HepG2 (cell line): Measurements from ENCODE around the gene F8. TPM values are rescaled to one million over a fixed set of nuclear protein-coding genes. Genes with fewer than 3 reads are reported as not detected.

Experiments
- ATF1 ChIP-seq: IDR thresholded peaks from 2 replicates; pipeline ENCODE4 v1.6.1; 2016; ENCODE audit warnings: mild to moderate bottlenecking, control low read depth
- HIVEP1 ChIP-seq: sonication (generic); formaldehyde crosslinking; IDR thresholded peaks from 2 replicates; pipeline ENCODE4 v1.4.0; 2020; ENCODE audit warnings: mild to moderate bottlenecking, missing genetic modification reagents
- ISL2 ChIP-seq: sonication (generic); formaldehyde crosslinking; IDR thresholded peaks from 2 replicates; pipeline ENCODE4 v1.5.0; 2020; ENCODE audit warnings: missing genetic modification reagents
- MAX ChIP-seq: IDR thresholded peaks from 2 replicates; pipeline ENCODE4 v1.6.1; 2012; ENCODE audit warnings: inconsistent platforms
- NCOR1 ChIP-seq: fragments of 200-600 bp; sonication (generic); IDR thresholded peaks from 2 replicates; pipeline ENCODE4 v1.7.0; 2017; ENCODE audit warnings: antibody characterized with exemption, low read length, borderline replicate concordance
- RBM22 ChIP-seq: fragments of 200-400 bp; formaldehyde crosslinking; optimal IDR thresholded peaks from 2 replicates; pipeline ENCODE3; 2017; ENCODE audit warnings: mild to moderate bottlenecking, low read length, moderate library complexity
- SALL1 ChIP-seq: sonication (generic); formaldehyde crosslinking; IDR thresholded peaks from 2 replicates; pipeline ENCODE4 v1.8.0; 2022; ENCODE audit warnings: mild to moderate bottlenecking, missing genetic modification reagents
- ZBED4 ChIP-seq: sonication (generic); formaldehyde crosslinking; IDR thresholded peaks from 2 replicates; pipeline ENCODE4 v1.4.0; 2020; ENCODE audit warnings: missing genetic modification reagents, borderline replicate concordance
- ZFP90 ChIP-seq: sonication (generic); formaldehyde crosslinking; IDR thresholded peaks from 2 replicates; pipeline ENCODE4 v1.8.0; 2022; ENCODE audit warnings: missing genetic modification reagents, mild to moderate bottlenecking, inconsistent platforms, borderline replicate concordance
- ZNF138 ChIP-seq: sonication (generic); formaldehyde crosslinking; IDR thresholded peaks from 2 replicates; pipeline ENCODE4 v1.5.0; 2020; ENCODE audit warnings: mild to moderate bottlenecking, low read depth, missing genetic modification reagents
- polyA plus RNA-seq, 8 experiments: library from polyadenylated mRNA; depleted of rRNA in 3 of 8; stranded (reverse) in 7 of 8; unstranded in 1 of 8; fragments of >200 nt; fragmentation: Illumina TruSeq in 4 of 8; extraction: Trizol in 4 of 8; gene quantifications; 2 replicates each; pipeline versions ENCODE4 v1.2.1 to v1.2.3, GENCODE V29; 2011 to 2016; ENCODE audit warnings: low read depth in 4 of 8, missing spikeins in 1 of 8, mixed read lengths in 1 of 8; ENCODE audit not compliant: insufficient read depth in 1 of 8
- total RNA-seq, 5 experiments: library from RNA; depleted of rRNA; stranded (reverse); fragments of >200 nt; fragmentation: Illumina TruSeq; extraction: Trizol; gene quantifications; 2 replicates each; pipeline ENCODE4 v1.2.3, GENCODE V29; 2016; ENCODE audit warnings: low read depth in 1 of 5
- TF ChIP-seq, protein P1 (sequence below): sonication (generic); formaldehyde crosslinking; conservative IDR thresholded peaks from 2 replicates; pipeline ENCODE4 v1.8.0; 2022; ENCODE audit warnings: mild to moderate bottlenecking, moderate library complexity, missing genetic modification reagents
- TF ChIP-seq, protein P2 (sequence below): sonication (generic); formaldehyde crosslinking; IDR thresholded peaks from 2 replicates; pipeline ENCODE4 v1.9.0; 2021; ENCODE audit warnings: mild to moderate bottlenecking, missing genetic modification reagents
- TF ChIP-seq, protein P3 (sequence below): sonication (generic); formaldehyde crosslinking; IDR thresholded peaks from 2 replicates; pipeline ENCODE4 v1.5.1; 2020; ENCODE audit warnings: mild to moderate bottlenecking, moderate library complexity, missing genetic modification reagents

F8 gene
- total and polyA plus RNA-seq, 2 of the 13 experiments (the other 11 are each of a cell fraction or from before 2014, with no cell fraction given), result 0.29 to 0.61 TPM

DNA sequence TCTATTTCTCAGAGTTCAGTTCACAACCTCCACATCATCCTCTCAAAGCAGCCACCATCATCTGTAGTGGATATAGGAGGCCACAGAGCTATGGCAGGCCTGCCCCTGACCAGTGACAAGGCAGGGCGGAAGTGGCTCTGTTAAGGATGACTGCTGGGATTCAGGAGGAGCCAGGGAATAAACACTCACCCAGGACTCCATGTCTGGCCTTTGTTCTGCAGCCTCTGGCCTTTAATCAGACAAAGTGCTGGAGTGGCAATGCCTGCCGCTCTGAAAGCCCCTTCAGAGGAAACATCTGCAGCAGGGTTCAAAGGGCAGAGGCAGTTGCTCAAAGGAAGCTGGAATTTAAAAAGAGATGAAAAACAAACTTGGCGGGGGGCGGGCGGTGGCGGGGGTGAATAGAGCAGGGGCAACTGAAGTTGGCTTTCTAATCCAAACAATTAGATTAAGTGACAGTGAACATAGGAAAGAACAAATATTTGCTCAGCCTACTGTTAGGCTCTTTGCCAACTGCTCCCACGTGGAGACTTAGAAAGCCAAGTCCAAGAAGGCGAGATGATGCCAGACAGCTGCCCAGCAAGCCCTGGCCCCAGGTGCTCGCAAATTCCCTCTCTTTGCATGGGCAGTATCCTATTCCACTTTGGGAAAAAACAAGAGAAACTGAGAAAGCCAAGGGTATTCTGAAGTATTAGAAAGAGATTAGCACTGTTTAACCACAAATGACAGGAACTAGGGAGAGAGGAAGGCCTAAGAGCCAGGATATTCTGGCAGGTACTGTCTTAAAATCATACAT is 222.8 kb downstream of the F8 start (continued):
- TF ChIP-seq, protein P1, sequence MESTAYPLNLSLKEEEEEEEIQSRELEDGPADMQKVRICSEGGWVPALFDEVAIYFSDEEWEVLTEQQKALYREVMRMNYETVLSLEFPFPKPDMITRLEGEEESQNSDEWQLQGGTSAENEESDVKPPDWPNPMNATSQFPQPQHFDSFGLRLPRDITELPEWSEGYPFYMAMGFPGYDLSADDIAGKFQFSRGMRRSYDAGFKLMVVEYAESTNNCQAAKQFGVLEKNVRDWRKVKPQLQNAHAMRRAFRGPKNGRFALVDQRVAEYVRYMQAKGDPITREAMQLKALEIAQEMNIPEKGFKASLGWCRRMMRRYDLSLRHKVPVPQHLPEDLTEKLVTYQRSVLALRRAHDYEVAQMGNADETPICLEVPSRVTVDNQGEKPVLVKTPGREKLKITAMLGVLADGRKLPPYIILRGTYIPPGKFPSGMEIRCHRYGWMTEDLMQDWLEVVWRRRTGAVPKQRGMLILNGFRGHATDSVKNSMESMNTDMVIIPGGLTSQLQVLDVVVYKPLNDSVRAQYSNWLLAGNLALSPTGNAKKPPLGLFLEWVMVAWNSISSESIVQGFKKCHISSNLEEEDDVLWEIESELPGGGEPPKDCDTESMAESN, result no peak
- peak; percentile 45 for TF ChIP-seq SALL1 (CRISPR knock-in tag)
- peak; percentile 55; the same call in 1 of the 2 replicates for TF ChIP-seq ISL2 (CRISPR knock-in tag)
- TF ChIP-seq ZNF138 (CRISPR knock-in tag), result no peak
- TF ChIP-seq ZFP90, result no peak
- TF ChIP-seq, protein P2, sequence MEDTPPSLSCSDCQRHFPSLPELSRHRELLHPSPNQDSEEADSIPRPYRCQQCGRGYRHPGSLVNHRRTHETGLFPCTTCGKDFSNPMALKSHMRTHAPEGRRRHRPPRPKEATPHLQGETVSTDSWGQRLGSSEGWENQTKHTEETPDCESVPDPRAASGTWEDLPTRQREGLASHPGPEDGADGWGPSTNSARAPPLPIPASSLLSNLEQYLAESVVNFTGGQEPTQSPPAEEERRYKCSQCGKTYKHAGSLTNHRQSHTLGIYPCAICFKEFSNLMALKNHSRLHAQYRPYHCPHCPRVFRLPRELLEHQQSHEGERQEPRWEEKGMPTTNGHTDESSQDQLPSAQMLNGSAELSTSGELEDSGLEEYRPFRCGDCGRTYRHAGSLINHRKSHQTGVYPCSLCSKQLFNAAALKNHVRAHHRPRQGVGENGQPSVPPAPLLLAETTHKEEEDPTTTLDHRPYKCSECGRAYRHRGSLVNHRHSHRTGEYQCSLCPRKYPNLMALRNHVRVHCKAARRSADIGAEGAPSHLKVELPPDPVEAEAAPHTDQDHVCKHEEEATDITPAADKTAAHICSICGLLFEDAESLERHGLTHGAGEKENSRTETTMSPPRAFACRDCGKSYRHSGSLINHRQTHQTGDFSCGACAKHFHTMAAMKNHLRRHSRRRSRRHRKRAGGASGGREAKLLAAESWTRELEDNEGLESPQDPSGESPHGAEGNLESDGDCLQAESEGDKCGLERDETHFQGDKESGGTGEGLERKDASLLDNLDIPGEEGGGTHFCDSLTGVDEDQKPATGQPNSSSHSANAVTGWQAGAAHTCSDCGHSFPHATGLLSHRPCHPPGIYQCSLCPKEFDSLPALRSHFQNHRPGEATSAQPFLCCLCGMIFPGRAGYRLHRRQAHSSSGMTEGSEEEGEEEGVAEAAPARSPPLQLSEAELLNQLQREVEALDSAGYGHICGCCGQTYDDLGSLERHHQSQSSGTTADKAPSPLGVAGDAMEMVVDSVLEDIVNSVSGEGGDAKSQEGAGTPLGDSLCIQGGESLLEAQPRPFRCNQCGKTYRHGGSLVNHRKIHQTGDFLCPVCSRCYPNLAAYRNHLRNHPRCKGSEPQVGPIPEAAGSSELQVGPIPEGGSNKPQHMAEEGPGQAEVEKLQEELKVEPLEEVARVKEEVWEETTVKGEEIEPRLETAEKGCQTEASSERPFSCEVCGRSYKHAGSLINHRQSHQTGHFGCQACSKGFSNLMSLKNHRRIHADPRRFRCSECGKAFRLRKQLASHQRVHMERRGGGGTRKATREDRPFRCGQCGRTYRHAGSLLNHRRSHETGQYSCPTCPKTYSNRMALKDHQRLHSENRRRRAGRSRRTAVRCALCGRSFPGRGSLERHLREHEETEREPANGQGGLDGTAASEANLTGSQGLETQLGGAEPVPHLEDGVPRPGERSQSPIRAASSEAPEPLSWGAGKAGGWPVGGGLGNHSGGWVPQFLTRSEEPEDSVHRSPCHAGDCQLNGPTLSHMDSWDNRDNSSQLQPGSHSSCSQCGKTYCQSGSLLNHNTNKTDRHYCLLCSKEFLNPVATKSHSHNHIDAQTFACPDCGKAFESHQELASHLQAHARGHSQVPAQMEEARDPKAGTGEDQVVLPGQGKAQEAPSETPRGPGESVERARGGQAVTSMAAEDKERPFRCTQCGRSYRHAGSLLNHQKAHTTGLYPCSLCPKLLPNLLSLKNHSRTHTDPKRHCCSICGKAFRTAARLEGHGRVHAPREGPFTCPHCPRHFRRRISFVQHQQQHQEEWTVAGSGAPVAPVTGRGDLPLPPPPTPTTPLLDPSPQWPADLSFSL (CRISPR knock-in tag), result no peak
- TF ChIP-seq ZBED4 (CRISPR knock-in tag), result no peak
- TF ChIP-seq NCOR1, result peak; percentile 88; the same call in 1 of the 2 replicates
- TF ChIP-seq, protein P3, sequence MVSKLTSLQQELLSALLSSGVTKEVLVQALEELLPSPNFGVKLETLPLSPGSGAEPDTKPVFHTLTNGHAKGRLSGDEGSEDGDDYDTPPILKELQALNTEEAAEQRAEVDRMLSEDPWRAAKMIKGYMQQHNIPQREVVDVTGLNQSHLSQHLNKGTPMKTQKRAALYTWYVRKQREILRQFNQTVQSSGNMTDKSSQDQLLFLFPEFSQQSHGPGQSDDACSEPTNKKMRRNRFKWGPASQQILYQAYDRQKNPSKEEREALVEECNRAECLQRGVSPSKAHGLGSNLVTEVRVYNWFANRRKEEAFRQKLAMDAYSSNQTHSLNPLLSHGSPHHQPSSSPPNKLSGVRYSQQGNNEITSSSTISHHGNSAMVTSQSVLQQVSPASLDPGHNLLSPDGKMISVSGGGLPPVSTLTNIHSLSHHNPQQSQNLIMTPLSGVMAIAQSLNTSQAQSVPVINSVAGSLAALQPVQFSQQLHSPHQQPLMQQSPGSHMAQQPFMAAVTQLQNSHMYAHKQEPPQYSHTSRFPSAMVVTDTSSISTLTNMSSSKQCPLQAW (CRISPR knock-in tag), result no peak
- no peak for TF ChIP-seq HIVEP1
- no peak for TF ChIP-seq RBM22
- peak; percentile 78 for TF ChIP-seq MAX
- TF ChIP-seq ATF1 (CRISPR knock-in tag), result peak; percentile 14; the same call in 1 of the 2 replicates
